A549 (cell line): ENCODE data around the gene GPR63. TPM values are rescaled to one million over a fixed set of nuclear protein-coding genes. Genes with fewer than 3 reads are reported as not detected.

Source experiments
- ATAC-seq, 2 experiments: fragments of 200-7000 bp in 1 of 2; fragments of >200 bp in 1 of 2; cut with Nextera tagmentation in 1 of 2; cut with Tn5 transposase in 1 of 2; 3 replicates each; pipeline versions ENCODE4 v1.8.0 to v1.9.1; 2018 to 2020; ENCODE audit warnings: mild to moderate bottlenecking in 1 of 2, moderate library complexity in 1 of 2
- CTCF ChIA-PET: fragments of 300-600 bp; sonication (Branson Sonifier 250); formaldehyde crosslinking; extraction: SDS; loops from one replicate; lab custom pipeline; 2021; ENCODE audit warnings: antibody characterized with exemption, inconsistent platforms; lab: Yijun Ruan, JAX
- POLR2A ChIA-PET: fragments of 350-600 bp; formaldehyde crosslinking; extraction: SDS; loops from one replicate; lab custom pipeline; 2021; ENCODE audit warnings: antibody characterized with exemption, inconsistent platforms; lab: Yijun Ruan, JAX
- DNase-seq, 2 experiments: peaks; one replicate each; pipeline versions ENCODE4 v3.0.0 to v3.0.0-alpha.2; 2011 to 2016; ENCODE audit warnings: low read depth in 1 of 2, low spot score in 1 of 2
- FAIRE-seq: peaks from 2 replicates; lab custom pipeline; 2011; peaks lifted over from hg19 to GRCh38; lab: Jason Lieb, UNC
- H3K27ac ChIP-seq, 2 experiments: fragments of >200 bp; sonication (Bioruptor Twin); formaldehyde crosslinking; 3 replicates each; pipeline ENCODE4 v1.5.1; 2016 to 2017
- H3K4me1 ChIP-seq: fragments of >200 bp; sonication (Bioruptor Twin); formaldehyde crosslinking; 3 replicates; pipeline ENCODE4 v1.6.1; 2016
- H3K4me2 ChIP-seq: fragments of >200 bp; sonication (Bioruptor Twin); formaldehyde crosslinking; 3 replicates; pipeline ENCODE4 v1.6.1; 2016
- H3K4me3 ChIP-seq: fragments of >200 bp; sonication (Bioruptor Twin); formaldehyde crosslinking; 3 replicates; pipeline ENCODE4 v1.5.1; 2016
- H3K9me3 ChIP-seq: fragments of >200 bp; sonication (Bioruptor Twin); formaldehyde crosslinking; 3 replicates; pipeline ENCODE4 v1.6.1; 2016
- ATOH8 ChIP-seq: fragments of 250-450 bp; sonication (Bioruptor Pico); IDR thresholded peaks from 2 replicates; pipeline ENCODE4 v1.5.0; 2020; ENCODE audit warnings: low read depth, mild to moderate bottlenecking, moderate library complexity
- BCL3 ChIP-seq: fragments of >200 bp; sonication (Bioruptor Twin); formaldehyde crosslinking; IDR thresholded peaks from 3 replicates; pipeline ENCODE4 v1.6.1; 2016
- CBX2 ChIP-seq: fragments of 200-600 bp; sonication (generic); IDR thresholded peaks from 2 replicates; pipeline ENCODE4 v1.6.1; 2016; ENCODE audit warnings: low read depth, mild to moderate bottlenecking, borderline replicate concordance
- CBX8 ChIP-seq: fragments of 200-600 bp; sonication (generic); IDR thresholded peaks from 2 replicates; pipeline ENCODE4 v1.6.1; 2016
- CEBPB ChIP-seq, 2 experiments: fragments of >200 bp in 1 of 2; sonication (Bioruptor Twin) in 1 of 2; formaldehyde crosslinking in 1 of 2; IDR thresholded peaks; 2 replicates each; pipeline ENCODE4 v1.6.1; 2012 to 2016
- CHD2 ChIP-seq: fragments of 150-350 bp; IDR thresholded peaks from 2 replicates; pipeline ENCODE4 v1.6.1; 2014; ENCODE audit warnings: low read length; ENCODE audit not compliant: partially characterized antibody
- CHD4 ChIP-seq: fragments of 200-600 bp; sonication (generic); IDR thresholded peaks from 2 replicates; pipeline ENCODE4 v1.6.1; 2016; ENCODE audit warnings: antibody characterized with exemption, mild to moderate bottlenecking, borderline replicate concordance
- EHMT2 ChIP-seq: fragments of 200-600 bp; sonication (generic); IDR thresholded peaks from 2 replicates; pipeline ENCODE4 v1.6.1; 2016; ENCODE audit warnings: antibody characterized with exemption, low read depth, mild to moderate bottlenecking, moderate library complexity
- HES2 ChIP-seq: fragments of >200 bp; sonication (Bioruptor Twin); formaldehyde crosslinking; IDR thresholded peaks from 2 replicates; pipeline ENCODE4 v1.6.1; 2016
- HMGXB4 ChIP-seq: fragments of 250-450 bp; sonication (Bioruptor Pico); IDR thresholded peaks from 2 replicates; pipeline ENCODE4 v1.5.0; 2021; ENCODE audit warnings: mild to moderate bottlenecking, moderate library complexity, borderline replicate concordance
- HOXA7 ChIP-seq: fragments of 250-450 bp; sonication (Bioruptor Pico); IDR thresholded peaks from 2 replicates; pipeline ENCODE4 v1.5.0; 2020; ENCODE audit warnings: mild to moderate bottlenecking, moderate library complexity
- HOXB13 ChIP-seq: fragments of 250-450 bp; sonication (Bioruptor Pico); IDR thresholded peaks from 2 replicates; pipeline ENCODE4 v1.5.0; 2020; ENCODE audit warnings: low read depth, mild to moderate bottlenecking, moderate library complexity
- JUN ChIP-seq, 2 experiments: fragments of >200 bp; sonication (Bioruptor Twin); formaldehyde crosslinking; IDR thresholded peaks; 2 replicates in 1 of 2; 3 replicates in 1 of 2; pipeline ENCODE4 v1.6.1; 2016 to 2017
- KDM1A ChIP-seq: fragments of 200-600 bp; sonication (generic); IDR thresholded peaks from 2 replicates; pipeline ENCODE4 v1.6.1; 2016; ENCODE audit warnings: low read depth, mild to moderate bottlenecking
- KDM5A ChIP-seq: fragments of 200-600 bp; sonication (generic); IDR thresholded peaks from 2 replicates; pipeline ENCODE4 v1.6.1; 2016; ENCODE audit warnings: antibody characterized with exemption, mild to moderate bottlenecking
- MAFK ChIP-seq: fragments of 450-650 bp; IDR thresholded peaks from 2 replicates; pipeline ENCODE4 v1.6.1; 2014; ENCODE audit not compliant: partially characterized antibody
- NPAS2 ChIP-seq: fragments of 250-450 bp; sonication (Bioruptor Pico); IDR thresholded peaks from 2 replicates; pipeline ENCODE4 v1.8.0; 2022; ENCODE audit warnings: mild to moderate bottlenecking, moderate library complexity, borderline replicate concordance
- PHF8 ChIP-seq: fragments of 200-600 bp; sonication (generic); IDR thresholded peaks from 2 replicates; pipeline ENCODE4 v1.6.1; 2016; ENCODE audit warnings: low read depth, mild to moderate bottlenecking, antibody characterized with exemption, moderate library complexity, borderline replicate concordance
- POLR2A ChIP-seq: IDR thresholded peaks from 2 replicates; pipeline ENCODE4 v1.6.1; 2012; ENCODE audit warnings: mild to moderate bottlenecking, low read length
- POLR2AphosphoS2 ChIP-seq: conservative IDR thresholded peaks from 2 replicates; pipeline ENCODE4 v1.6.1; 2012; ENCODE audit warnings: low read length, improper control_type of control experiment, inconsistent platforms
- RAD21 ChIP-seq, 2 experiments: fragments of >200 bp in 1 of 2; sonication (Bioruptor Twin) in 1 of 2; formaldehyde crosslinking in 1 of 2; IDR thresholded peaks in 1 of 2; conservative IDR thresholded peaks in 1 of 2; 2 replicates in 1 of 2; 3 replicates in 1 of 2; pipeline ENCODE4 v1.6.1; 2012 to 2018; ENCODE audit warnings: inconsistent platforms in 1 of 2
- RNF2 ChIP-seq: fragments of 200-600 bp; sonication (generic); IDR thresholded peaks from 2 replicates; pipeline ENCODE4 v1.6.1; 2016; ENCODE audit warnings: low read depth, mild to moderate bottlenecking, antibody characterized with exemption, moderate library complexity, borderline replicate concordance
- SMC3 ChIP-seq: fragments of >200 bp; sonication (Bioruptor Twin); formaldehyde crosslinking; IDR thresholded peaks from 3 replicates; pipeline ENCODE4 v1.6.1; 2018; ENCODE audit warnings: inconsistent platforms
- SREBF2 ChIP-seq: fragments of 450-650 bp; IDR thresholded peaks from 2 replicates; pipeline ENCODE4 v1.6.1; 2014; ENCODE audit warnings: mild to moderate bottlenecking, moderate library complexity
- TFCP2L1 ChIP-seq: fragments of 250-450 bp; sonication (Bioruptor Pico); IDR thresholded peaks from 2 replicates; pipeline ENCODE4 v1.5.0; 2021; ENCODE audit warnings: mild to moderate bottlenecking
- ZSCAN20 ChIP-seq: fragments of 250-450 bp; sonication (Bioruptor Pico); IDR thresholded peaks from 2 replicates; pipeline ENCODE4 v1.8.0; 2022; ENCODE audit warnings: mild to moderate bottlenecking, moderate library complexity
- WGBS: methylation state at CpG from one replicate; pipeline ENCODE4 v1.1.6; 2017; ENCODE audit errors: missing lambda C conversion rate; 5-methylcytosine and 5-hydroxymethylcytosine counted together
- polyA plus RNA-seq, 4 experiments: library from polyadenylated mRNA; depleted of rRNA in 3 of 4; stranded (reverse); fragments of >200 nt; fragmentation: RNase III in 1 of 4; extraction: RNeasy Plus Mini Kit Qiagen cat#74134 plus additional on column Dnase treatment in 1 of 4; gene quantifications; 2 replicates in 3 of 4; 3 replicates in 1 of 4; pipeline ENCODE4 v1.2.3, GENCODE V29; 2011 to 2017

GPR63 gene
- polyA plus RNA-seq, 2 of the 4 experiments (the other 2 are of a cell fraction) = 0.48 to 0.67 TPM

GRCh38 chr6:96864216-96865054 lies 27.2 kb upstream of the GPR63 start:
- ChIA-PET POLR2A (no interaction called here), CTCF (interaction anchor here (1.8 kb wide), 1 partner anchor 34 kb away, joined by 5 read pairs; no protein-coding TSS in a partner anchor)
- no peak overlapping the region for H3K4me2 ChIP-seq
- TF ChIP-seq TFCP2L1 (CRISPR knock-in tag) (no peak), JUN (IDR thresholded peaks at IDR 0.05) (no peak), SREBF2 (no peak), KDM1A (no peak), MAFK (no peak), POLR2AphosphoS2 (no peak)
- H3K27ac ChIP-seq = no peak overlapping the region
- ATAC-seq = no peak
- no peaks in the 10 kb centered on the region for H3K4me1 ChIP-seq
- WGBS = 2% methylated on average over 3 of the region's 3 CpGs
- no peaks in the 10 kb centered on the region; the same call in 2 of the 3 replicates for H3K9me3 ChIP-seq
- no peak overlapping the region for H3K4me3 ChIP-seq
- no peak for DNase-seq
- no peak for FAIRE-seq

GRCh38 chr6:96862560-96862959 lies 25.3 kb upstream of the GPR63 start:
- no peaks in the 10 kb centered on the region; the same call in 2 of the 3 replicates for H3K9me3 ChIP-seq
- no peak for DNase-seq
- no peak overlapping the region for H3K4me2 ChIP-seq
- H3K4me3 ChIP-seq = no peak overlapping the region
- no peak for ATAC-seq
- no peaks in the 10 kb centered on the region for H3K4me1 ChIP-seq
- H3K27ac ChIP-seq = no peak overlapping the region
- TF ChIP-seq CEBPB (IDR thresholded peaks at IDR 0.05) (no peak), ZSCAN20 (CRISPR knock-in tag) (no peak), RNF2 (no peak), CHD4 (no peak), HOXB13 (CRISPR knock-in tag) (no peak), POLR2A (no peak), SMC3 (no peak), KDM5A (no peak), RAD21 (conservative IDR thresholded peaks at IDR 0.05 in 1 of 2, IDR thresholded peaks at IDR 0.05 in 1 of 2) (no peak), ATOH8 (CRISPR knock-in tag) (no peak), PHF8 (no peak), CHD2 (no peak), BCL3 (no peak), HES2 (no peak), EHMT2 (no peak), CBX8 (no peak), CBX2 (no peak), NPAS2 (CRISPR knock-in tag) (no peak), HOXA7 (no peak), HMGXB4 (CRISPR knock-in tag) (no peak)
- POLR2A ChIA-PET = no interaction called here
- no peak for FAIRE-seq
- 0% methylated on average over 1 of the region's 1 CpG for WGBS
- CTCF ChIA-PET = interaction anchor here (0.5 kb wide), 1 partner anchor 834 kb away, joined by 3 read pairs; no protein-coding TSS in a partner anchor
